ENCODE measurements around the gene DCAF7.

DCAF7 gene

GRCh38 chr17:63629627-63630026, 79.3 kb downstream of the DCAF7 start:
- DNase-seq (ENCODE audit: low read depth in 2 of 2) = no peak

GRCh38 chr17:63631062-63631461, 80.8 kb downstream of the DCAF7 start:
- no peak for DNase-seq (ENCODE audit: low read depth in 2 of 2)

GRCh38 chr17:63631626-63632025, 81.3 kb downstream of the DCAF7 start:
- DNase-seq (ENCODE audit: low read depth in 2 of 2) = no peak

GRCh38 chr17:63633742-63634141, 83.5 kb downstream of the DCAF7 start:
- no peak for DNase-seq (ENCODE audit: low read depth in 2 of 2)

GRCh38 chr17:63634163-63634562, 83.9 kb downstream of the DCAF7 start:
- no peak for DNase-seq (ENCODE audit: low read depth in 2 of 2)

DNA sequence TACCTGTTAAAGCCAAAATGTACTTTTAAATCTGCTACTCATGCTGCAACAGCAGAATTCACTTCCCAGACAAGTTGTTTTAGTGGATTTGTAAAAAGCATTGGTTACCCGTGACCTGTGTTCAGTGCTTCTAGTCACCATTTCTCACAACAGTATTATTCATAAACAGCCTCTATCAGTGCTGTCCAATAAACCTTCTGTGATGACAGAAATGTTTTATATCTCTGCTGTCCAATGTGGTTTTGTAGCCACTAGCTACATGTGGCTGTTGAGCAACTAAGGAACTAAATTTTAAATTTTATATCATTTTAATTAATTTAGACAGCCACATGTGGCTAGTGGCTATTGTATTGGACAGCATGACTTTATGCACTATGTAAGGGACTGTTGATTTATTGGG, 84.5 kb downstream of the DCAF7 start:
- no peak for DNase-seq (ENCODE audit: low read depth in 2 of 2)

DNA sequence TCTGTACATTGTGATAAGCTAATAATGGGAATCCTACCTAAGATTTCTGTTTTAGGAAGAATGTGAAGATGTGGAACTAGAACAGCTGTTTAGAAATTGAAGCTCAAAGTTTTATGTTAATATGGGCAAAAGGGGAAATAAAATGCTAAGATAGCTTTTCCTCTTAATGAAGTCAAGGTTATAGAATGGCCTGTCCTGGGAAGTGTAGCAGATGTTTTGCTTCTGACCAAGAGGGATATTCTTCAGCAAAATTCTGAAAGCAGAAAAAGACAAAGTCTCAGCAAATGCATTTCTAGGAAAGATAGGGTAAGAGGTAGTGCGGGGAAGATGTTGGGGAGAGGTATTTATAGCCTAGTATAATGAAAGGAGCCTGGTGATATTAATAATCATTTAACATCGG, 85.0 kb downstream of the DCAF7 start:
- DNase-seq (ENCODE audit: low read depth in 2 of 2) = no peak

DNA sequence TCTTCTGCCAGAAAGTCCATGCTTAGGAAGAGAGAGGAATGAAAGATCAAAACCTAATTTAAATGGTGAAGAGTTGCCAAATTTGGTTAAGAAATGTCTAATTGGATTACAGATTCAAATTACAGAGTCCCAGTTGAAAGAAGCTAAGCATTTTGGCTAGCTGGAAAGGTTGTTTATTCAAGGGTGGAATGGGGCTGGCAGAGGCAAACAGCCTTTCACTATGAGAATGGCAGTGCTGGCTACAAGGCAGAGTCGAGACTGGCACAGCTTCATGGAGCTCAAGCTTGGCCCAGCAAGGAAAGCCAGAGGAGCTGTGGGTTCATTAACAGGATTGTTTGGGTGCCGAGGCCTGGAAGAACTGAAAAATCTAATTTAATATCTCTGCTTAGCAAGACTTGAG, 85.5 kb downstream of the DCAF7 start:
- no peak for DNase-seq (ENCODE audit: low read depth in 2 of 2)

DNA sequence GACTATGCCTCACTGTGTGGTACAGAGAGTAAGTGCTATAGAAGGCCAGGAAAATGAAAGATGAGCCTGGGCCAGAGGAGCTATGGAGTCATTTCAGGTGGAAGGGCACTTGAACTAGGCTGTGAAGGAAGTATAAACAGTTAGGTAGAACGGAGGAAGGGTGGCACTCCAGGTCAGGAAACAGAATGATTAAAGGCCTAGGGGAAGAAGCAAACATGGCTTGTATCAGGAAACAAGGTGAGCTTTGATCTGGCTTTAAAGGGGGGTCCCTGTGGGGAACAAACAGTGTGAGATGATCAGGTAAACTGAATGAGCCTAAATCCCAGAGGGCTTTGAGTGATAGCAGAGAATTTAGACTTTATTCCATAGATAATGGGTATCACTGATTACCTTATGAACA, 88.8 kb downstream of the DCAF7 start:
- DNase-seq (ENCODE audit: low read depth in 2 of 2) = no peak

DNA sequence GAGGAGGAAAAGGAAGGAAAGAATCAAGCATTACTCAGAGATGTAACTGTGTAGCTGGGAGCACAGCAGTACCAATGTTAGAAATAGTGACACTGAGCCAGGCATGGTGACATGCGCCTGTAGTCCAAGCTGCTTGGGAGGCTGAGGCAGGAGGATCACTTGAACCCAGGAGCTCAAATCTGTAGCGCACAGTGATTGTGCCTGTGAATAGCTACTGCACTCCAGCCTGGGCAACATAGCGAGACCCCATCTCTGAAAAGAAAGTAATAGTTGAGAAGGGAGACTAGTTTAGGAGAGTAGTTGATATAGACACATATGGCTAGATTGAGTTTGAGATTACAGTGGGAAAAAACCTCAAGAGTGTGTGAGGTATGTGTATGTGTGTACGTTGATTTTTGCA, 89.8 kb downstream of the DCAF7 start:
- DNase-seq (ENCODE audit: low read depth in 2 of 2) = no peak

DNA sequence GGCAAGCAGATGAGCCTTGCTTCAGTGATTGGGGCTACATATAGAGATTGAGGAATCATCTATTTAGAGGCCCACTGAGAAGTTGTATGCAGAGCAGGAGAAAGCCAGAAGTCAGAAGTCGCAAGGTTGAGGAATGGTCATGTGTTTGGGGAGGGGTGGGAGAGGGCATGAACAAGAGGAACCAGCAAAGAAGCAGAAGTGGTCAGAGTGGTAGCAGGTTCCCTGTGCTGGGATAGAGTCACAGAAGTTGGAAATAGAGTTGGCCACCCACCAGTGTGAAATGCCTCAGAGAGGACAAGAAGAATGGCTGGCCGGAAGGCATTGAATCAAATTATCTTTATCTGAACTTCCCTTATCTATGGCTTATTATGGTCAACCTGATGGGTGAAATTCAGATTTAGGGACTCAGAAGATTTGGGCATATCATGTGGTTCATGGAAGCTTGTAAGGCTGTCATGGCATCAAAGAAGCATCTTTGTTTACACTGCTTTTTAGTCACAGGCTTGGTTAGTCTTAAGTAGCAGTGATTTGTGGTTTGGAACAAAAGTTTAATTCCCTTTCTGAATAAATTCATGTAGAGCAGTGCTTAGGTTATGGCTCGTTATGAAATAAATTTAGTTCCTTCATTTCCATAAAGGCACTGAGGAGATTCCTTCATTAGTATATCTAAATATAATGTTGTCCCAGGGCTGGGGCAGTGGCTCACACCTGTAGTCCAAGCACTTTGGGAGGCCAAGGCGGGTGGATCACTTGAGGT, 91.6 kb downstream of the DCAF7 start:
- DNase-seq (ENCODE audit: low read depth in 2 of 2) = no peak

All from stimulated activated CD8-positive, alpha-beta memory T cell treated with anti-CD3 and anti-CD28 coated beads, Interleukin-7, amount 100 ng/mL, for 4 hours (primary cell).